SK-N-SH treated with all-trans-retinoic acid at 6 μM for 48 hours (cell line): ENCODE measurements around the gene TACR1.
A peak's percentile ranks its signal among the peaks of the same experiment; 100 is the strongest.
"Not testable (repeated sequence)": the region's sequence is repeated elsewhere in the genome, so short reads cannot be mapped to it uniquely, and the experiment has no call there.

ENCODE experiments used
- ATAC-seq: fragments of 200-7000 bp; cut with Tn5 transposase; 3 replicates; pipeline ENCODE4 v1.9.1; 2020; ENCODE audit warnings: mild to moderate bottlenecking, moderate library complexity
- BACH2 ChIP-seq: fragments of 250-450 bp; sonication (Bioruptor Pico); IDR thresholded peaks from 2 replicates; pipeline ENCODE4 v1.9.0; 2021; ENCODE audit warnings: mild to moderate bottlenecking, borderline replicate concordance
- CSDC2 ChIP-seq: fragments of 250-450 bp; sonication (Bioruptor Pico); IDR thresholded peaks from 2 replicates; pipeline ENCODE4 v1.5.0; 2020; ENCODE audit warnings: mild to moderate bottlenecking, moderate library complexity
- ESRRG ChIP-seq: fragments of 250-450 bp; sonication (Bioruptor Pico); IDR thresholded peaks from 2 replicates; pipeline ENCODE4 v1.6.1; 2021; ENCODE audit warnings: mild to moderate bottlenecking
- GLIS3 ChIP-seq: fragments of 250-450 bp; sonication (Bioruptor Pico); IDR thresholded peaks from 2 replicates; pipeline ENCODE4 v1.5.0; 2020; ENCODE audit warnings: mild to moderate bottlenecking, moderate library complexity
- ISL1 ChIP-seq: fragments of 250-450 bp; sonication (Bioruptor Pico); IDR thresholded peaks from 2 replicates; pipeline ENCODE4 v2.1.2; 2022; ENCODE audit warnings: mild to moderate bottlenecking, moderate library complexity
- OSR1 ChIP-seq: fragments of 250-450 bp; sonication (Bioruptor Pico); IDR thresholded peaks from 2 replicates; pipeline ENCODE4 v1.8.0; 2022; ENCODE audit warnings: moderate library complexity, mild to moderate bottlenecking, inconsistent platforms
- PPARA ChIP-seq: fragments of 250-450 bp; sonication (Bioruptor Pico); IDR thresholded peaks from 2 replicates; pipeline ENCODE4 v1.5.0; 2020; ENCODE audit warnings: mild to moderate bottlenecking, borderline replicate concordance
- RARB ChIP-seq: fragments of 250-450 bp; sonication (Bioruptor Pico); IDR thresholded peaks from 2 replicates; pipeline ENCODE4 v1.8.0; 2021; ENCODE audit warnings: mild to moderate bottlenecking, moderate library complexity
- SNAI2 ChIP-seq: fragments of 250-450 bp; sonication (Bioruptor Pico); IDR thresholded peaks from 2 replicates; pipeline ENCODE4 v1.5.0; 2020; ENCODE audit warnings: mild to moderate bottlenecking, moderate library complexity
- TOX ChIP-seq: fragments of 250-450 bp; sonication (Bioruptor Pico); IDR thresholded peaks from 2 replicates; pipeline ENCODE4 v1.8.0; 2021; ENCODE audit warnings: mild to moderate bottlenecking, moderate library complexity, borderline replicate concordance
- ZC3H10 ChIP-seq: fragments of 250-450 bp; sonication (Bioruptor Pico); IDR thresholded peaks from 2 replicates; pipeline ENCODE4 v1.5.1; 2021; ENCODE audit warnings: mild to moderate bottlenecking, moderate library complexity
- ZFP3 ChIP-seq: fragments of 250-450 bp; sonication (Bioruptor Pico); IDR thresholded peaks from 2 replicates; pipeline ENCODE4 v1.5.0; 2020; ENCODE audit warnings: mild to moderate bottlenecking, moderate library complexity
- ZFP30 ChIP-seq: fragments of 450-650 bp; formaldehyde crosslinking; IDR thresholded peaks from 2 replicates; pipeline ENCODE4 v1.5.0; 2022; ENCODE audit warnings: mild to moderate bottlenecking, moderate library complexity
- ZNF565 ChIP-seq: fragments of 450-650 bp; formaldehyde crosslinking; conservative IDR thresholded peaks from 2 replicates; pipeline ENCODE4 v1.5.0; 2020; ENCODE audit warnings: low read depth, mild to moderate bottlenecking, moderate library complexity
- ZNF70 ChIP-seq: fragments of 450-650 bp; formaldehyde crosslinking; IDR thresholded peaks from 2 replicates; pipeline ENCODE4 v1.5.0; 2020; ENCODE audit warnings: mild to moderate bottlenecking, moderate library complexity
- ZNF8 ChIP-seq: fragments of 450-650 bp; formaldehyde crosslinking; IDR thresholded peaks from 2 replicates; pipeline ENCODE4 v1.5.0; 2020; ENCODE audit warnings: mild to moderate bottlenecking, moderate library complexity
- TF ChIP-seq, protein P1 (sequence below): fragments of 250-450 bp; sonication (Bioruptor Pico); IDR thresholded peaks from 2 replicates; pipeline ENCODE4 v1.5.0; 2020; ENCODE audit warnings: mild to moderate bottlenecking, moderate library complexity
- TF ChIP-seq, protein P2 (sequence below): fragments of 250-450 bp; sonication (Bioruptor Pico); IDR thresholded peaks from 2 replicates; pipeline ENCODE4 v1.5.1; 2020; ENCODE audit warnings: low read depth, mild to moderate bottlenecking, moderate library complexity
- TF ChIP-seq, protein P3 (sequence below): fragments of 250-450 bp; sonication (Bioruptor Pico); IDR thresholded peaks from 2 replicates; pipeline ENCODE4 v1.8.0; 2020; ENCODE audit warnings: mild to moderate bottlenecking, moderate library complexity, borderline replicate concordance
- TF ChIP-seq, protein P4 (sequence below): fragments of 250-450 bp; sonication (Bioruptor Pico); IDR thresholded peaks from 2 replicates; pipeline ENCODE4 v1.8.0; 2021; ENCODE audit warnings: low read depth, mild to moderate bottlenecking, moderate library complexity, borderline replicate concordance

TACR1 gene

DNA sequence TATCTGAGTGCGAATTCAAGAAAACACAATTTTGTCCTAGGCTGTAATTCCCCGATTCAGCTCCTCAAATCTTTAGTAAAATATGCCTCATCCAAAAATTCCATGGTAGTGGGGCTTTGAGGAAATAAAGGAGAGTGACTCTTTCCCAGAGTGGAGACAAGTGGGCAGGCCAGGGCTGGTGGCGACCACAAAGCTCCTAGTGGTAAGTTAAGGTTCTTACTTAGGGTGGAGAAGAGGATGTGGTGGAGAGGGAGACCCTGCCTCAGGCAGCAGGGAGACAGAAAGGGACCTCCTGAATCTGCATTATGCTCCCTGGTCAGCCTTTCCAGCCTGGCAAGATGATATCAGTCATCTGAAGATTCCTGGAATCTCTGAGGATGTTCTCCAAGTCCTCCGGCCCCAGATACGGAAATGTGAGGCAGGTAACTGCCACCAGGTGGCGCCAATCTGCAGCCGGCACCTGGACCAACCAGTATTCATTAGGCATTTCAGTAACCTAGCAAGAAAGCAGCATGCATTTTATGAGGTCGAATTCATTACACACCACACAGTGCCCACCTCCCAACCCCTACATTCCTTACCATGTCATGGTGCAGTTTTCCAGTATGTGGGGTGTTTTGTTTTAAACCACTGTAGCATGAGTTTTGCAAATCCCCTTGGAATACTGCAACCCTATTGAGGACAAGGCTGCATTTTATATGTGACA is 134.5 kb downstream of the TACR1 start:
- TF ChIP-seq, protein P1, sequence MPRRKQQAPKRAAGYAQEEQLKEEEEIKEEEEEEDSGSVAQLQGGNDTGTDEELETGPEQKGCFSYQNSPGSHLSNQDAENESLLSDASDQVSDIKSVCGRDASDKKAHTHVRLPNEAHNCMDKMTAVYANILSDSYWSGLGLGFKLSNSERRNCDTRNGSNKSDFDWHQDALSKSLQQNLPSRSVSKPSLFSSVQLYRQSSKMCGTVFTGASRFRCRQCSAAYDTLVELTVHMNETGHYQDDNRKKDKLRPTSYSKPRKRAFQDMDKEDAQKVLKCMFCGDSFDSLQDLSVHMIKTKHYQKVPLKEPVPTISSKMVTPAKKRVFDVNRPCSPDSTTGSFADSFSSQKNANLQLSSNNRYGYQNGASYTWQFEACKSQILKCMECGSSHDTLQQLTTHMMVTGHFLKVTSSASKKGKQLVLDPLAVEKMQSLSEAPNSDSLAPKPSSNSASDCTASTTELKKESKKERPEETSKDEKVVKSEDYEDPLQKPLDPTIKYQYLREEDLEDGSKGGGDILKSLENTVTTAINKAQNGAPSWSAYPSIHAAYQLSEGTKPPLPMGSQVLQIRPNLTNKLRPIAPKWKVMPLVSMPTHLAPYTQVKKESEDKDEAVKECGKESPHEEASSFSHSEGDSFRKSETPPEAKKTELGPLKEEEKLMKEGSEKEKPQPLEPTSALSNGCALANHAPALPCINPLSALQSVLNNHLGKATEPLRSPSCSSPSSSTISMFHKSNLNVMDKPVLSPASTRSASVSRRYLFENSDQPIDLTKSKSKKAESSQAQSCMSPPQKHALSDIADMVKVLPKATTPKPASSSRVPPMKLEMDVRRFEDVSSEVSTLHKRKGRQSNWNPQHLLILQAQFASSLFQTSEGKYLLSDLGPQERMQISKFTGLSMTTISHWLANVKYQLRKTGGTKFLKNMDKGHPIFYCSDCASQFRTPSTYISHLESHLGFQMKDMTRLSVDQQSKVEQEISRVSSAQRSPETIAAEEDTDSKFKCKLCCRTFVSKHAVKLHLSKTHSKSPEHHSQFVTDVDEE (CRISPR knock-in tag): no peak
- TF ChIP-seq, protein P2, sequence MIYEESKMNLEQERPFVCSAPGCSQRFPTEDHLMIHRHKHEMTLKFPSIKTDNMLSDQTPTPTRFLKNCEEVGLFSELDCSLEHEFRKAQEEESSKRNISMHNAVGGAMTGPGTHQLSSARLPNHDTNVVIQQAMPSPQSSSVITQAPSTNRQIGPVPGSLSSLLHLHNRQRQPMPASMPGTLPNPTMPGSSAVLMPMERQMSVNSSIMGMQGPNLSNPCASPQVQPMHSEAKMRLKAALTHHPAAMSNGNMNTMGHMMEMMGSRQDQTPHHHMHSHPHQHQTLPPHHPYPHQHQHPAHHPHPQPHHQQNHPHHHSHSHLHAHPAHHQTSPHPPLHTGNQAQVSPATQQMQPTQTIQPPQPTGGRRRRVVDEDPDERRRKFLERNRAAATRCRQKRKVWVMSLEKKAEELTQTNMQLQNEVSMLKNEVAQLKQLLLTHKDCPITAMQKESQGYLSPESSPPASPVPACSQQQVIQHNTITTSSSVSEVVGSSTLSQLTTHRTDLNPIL (CRISPR knock-in tag): no peak
- TF ChIP-seq ZNF8 (CRISPR knock-in tag) (no peak), GLIS3 (CRISPR knock-in tag) (no peak), SNAI2 (CRISPR knock-in tag) (no peak), ESRRG (CRISPR knock-in tag) (no peak), PPARA (CRISPR knock-in tag) (no peak), ZNF70 (CRISPR knock-in tag) (no peak), RARB (no peak), ZFP3 (CRISPR knock-in tag) (no peak), TOX (CRISPR knock-in tag) (no peak), BACH2 (CRISPR knock-in tag) (no peak), OSR1 (CRISPR knock-in tag) (no peak)
- TF ChIP-seq, protein P3, sequence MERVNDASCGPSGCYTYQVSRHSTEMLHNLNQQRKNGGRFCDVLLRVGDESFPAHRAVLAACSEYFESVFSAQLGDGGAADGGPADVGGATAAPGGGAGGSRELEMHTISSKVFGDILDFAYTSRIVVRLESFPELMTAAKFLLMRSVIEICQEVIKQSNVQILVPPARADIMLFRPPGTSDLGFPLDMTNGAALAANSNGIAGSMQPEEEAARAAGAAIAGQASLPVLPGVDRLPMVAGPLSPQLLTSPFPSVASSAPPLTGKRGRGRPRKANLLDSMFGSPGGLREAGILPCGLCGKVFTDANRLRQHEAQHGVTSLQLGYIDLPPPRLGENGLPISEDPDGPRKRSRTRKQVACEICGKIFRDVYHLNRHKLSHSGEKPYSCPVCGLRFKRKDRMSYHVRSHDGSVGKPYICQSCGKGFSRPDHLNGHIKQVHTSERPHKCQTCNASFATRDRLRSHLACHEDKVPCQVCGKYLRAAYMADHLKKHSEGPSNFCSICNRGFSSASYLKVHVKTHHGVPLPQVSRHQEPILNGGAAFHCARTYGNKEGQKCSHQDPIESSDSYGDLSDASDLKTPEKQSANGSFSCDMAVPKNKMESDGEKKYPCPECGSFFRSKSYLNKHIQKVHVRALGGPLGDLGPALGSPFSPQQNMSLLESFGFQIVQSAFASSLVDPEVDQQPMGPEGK: no peak
- TF ChIP-seq, protein P4, sequence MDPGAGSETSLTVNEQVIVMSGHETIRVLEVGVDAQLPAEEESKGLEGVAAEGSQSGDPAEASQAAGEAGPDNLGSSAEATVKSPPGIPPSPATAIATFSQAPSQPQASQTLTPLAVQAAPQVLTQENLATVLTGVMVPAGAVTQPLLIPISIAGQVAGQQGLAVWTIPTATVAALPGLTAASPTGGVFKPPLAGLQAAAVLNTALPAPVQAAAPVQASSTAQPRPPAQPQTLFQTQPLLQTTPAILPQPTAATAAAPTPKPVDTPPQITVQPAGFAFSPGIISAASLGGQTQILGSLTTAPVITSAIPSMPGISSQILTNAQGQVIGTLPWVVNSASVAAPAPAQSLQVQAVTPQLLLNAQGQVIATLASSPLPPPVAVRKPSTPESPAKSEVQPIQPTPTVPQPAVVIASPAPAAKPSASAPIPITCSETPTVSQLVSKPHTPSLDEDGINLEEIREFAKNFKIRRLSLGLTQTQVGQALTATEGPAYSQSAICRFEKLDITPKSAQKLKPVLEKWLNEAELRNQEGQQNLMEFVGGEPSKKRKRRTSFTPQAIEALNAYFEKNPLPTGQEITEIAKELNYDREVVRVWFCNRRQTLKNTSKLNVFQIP (CRISPR knock-in tag): no peak
- TF ChIP-seq, all 23 proteins: peak for 0
- peak; percentile 92 for ATAC-seq

DNA sequence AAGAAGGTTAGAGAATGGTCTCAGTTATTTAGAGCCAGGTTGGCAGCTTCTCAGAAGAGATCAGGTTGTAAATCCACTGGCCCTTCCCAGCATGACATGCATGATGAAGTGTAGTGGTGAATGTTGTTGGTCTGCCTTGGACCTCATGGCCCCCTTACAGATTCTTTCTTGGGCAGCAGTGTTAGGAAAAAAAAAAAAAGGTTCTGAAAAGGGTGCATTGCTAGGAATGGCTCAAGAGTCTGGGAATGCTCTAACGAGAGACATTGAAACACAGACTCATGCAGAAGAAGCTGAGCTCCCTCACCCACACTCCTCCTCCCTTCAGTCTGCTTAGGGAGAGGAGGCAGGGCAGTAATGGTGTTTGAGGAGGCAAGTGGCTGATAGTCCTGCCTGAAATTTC is 135.4 kb downstream of the TACR1 start:
- TF ChIP-seq ZNF8 (CRISPR knock-in tag): no peak
- TF ChIP-seq ZFP30 (CRISPR knock-in tag): no peak
- TF ChIP-seq ZC3H10 (CRISPR knock-in tag): no peak
- no peak for ATAC-seq

DNA sequence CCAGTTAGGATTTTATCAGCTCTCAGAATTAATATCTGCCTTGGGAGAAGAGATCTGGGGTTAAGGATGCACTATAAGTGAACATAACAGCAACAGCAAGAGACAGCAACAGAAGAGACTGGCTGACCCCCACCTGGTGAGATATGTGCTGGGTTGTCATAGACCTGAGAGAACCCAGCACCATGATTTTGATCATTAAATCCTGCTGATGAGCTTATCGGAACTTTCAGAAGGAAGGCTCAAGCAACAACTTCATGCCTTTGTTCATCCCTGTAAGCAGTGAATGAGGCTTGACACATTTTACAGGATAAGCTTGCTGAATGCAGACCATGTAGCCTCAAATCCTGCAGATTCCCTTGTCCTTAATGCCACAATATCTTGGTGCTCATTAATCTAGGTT is 140.9 kb downstream of the TACR1 start:
- ATAC-seq: no peak
- no peak for TF ChIP-seq ZNF8 (CRISPR knock-in tag)
- TF ChIP-seq ISL1 (CRISPR knock-in tag): no peak
- TF ChIP-seq, protein P2 (CRISPR knock-in tag): no peak
- TF ChIP-seq ZNF565 (CRISPR knock-in tag): no peak
- TF ChIP-seq ZFP30 (CRISPR knock-in tag): no peak
- TF ChIP-seq CSDC2: no peak
- TF ChIP-seq OSR1 (CRISPR knock-in tag): no peak
- TF ChIP-seq ZC3H10 (CRISPR knock-in tag): no peak
- TF ChIP-seq TOX (CRISPR knock-in tag): no peak
- TF ChIP-seq ZFP3 (CRISPR knock-in tag): no peak
- no peak for TF ChIP-seq SNAI2 (CRISPR knock-in tag)

DNA sequence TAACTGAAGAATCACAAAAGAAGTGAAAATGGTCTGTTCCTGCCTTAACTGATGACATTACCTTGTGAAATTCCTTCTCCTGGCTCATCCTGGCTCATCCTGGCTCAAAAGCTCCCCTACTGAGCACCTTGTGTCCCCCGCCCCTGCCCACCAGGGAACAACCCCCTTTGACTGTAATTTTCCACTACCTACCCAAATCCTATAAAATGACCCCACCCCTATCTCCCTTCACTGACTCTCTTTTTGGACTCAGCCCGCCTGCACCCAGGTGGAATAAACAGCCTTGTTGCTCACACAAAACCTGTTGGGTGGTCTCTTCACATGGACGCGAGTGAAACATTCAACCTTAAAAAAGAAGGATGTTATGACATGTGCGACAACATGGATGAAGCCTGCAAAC is 142.2 kb downstream of the TACR1 start:
- not testable (repeated sequence) for ATAC-seq
